GM19452 (cell line): Measurements from ENCODE around the gene ASB6.

ENCODE experiments used
- ATAC-seq: cut with Tn5 transposase; IDR thresholded peaks from one replicate; pipeline ENCODE4 v1.9.1; 2021; ENCODE audit not compliant: unreplicated experiment

The ASB6 gene, protein sequence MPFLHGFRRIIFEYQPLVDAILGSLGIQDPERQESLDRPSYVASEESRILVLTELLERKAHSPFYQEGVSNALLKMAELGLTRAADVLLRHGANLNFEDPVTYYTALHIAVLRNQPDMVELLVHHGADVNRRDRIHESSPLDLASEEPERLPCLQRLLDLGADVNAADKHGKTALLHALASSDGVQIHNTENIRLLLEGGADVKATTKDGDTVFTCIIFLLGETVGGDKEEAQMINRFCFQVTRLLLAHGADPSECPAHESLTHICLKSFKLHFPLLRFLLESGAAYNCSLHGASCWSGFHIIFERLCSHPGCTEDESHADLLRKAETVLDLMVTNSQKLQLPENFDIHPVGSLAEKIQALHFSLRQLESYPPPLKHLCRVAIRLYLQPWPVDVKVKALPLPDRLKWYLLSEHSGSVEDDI

DNA sequence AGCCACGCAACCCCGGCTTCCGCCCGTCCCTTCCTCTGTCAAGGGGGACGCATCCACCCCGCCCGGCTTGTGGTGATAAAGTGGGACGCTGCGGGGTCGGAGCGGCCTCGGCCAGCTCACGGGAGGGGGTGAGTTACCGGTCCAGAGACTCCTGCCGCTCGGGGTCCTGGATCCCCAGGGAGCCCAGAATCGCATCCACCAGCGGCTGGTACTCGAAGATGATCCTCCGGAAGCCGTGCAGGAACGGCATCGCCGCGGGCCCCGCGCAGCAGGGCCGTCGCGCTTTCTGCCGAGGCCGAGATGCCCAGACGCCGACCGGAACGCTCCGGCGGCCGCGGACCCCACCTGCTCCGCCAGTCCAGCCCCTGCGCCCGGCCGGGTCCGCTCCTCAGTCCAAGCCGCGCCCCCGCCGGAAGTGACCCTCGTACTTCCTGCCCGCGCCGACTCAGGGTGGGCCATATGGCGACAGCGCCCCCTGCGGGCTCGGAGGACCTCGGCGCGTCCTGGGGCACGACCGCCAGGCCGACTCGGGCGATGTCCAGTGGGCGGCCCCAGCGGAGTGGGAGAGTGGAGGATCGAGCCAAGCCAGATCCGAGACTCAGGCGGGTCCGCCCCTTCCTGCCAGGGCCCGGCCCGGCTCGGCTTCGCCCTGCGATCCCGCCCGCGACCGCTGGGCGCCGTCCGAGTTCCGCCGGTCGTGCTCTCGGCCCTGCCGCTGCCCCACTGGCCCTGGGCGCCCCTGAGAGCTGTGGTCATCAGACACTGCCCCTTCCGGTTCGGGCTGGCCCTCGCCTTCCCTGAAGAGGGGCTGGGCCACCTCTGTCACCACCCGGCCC, at the start of gene ASB6:
TSS of gene ASB6 (minus strand) at position 402 of the 836 bp plus-strand sequence. CDS start at position 250, 152 bp downstream.
- peak; percentile 83 for ATAC-seq

DNA sequence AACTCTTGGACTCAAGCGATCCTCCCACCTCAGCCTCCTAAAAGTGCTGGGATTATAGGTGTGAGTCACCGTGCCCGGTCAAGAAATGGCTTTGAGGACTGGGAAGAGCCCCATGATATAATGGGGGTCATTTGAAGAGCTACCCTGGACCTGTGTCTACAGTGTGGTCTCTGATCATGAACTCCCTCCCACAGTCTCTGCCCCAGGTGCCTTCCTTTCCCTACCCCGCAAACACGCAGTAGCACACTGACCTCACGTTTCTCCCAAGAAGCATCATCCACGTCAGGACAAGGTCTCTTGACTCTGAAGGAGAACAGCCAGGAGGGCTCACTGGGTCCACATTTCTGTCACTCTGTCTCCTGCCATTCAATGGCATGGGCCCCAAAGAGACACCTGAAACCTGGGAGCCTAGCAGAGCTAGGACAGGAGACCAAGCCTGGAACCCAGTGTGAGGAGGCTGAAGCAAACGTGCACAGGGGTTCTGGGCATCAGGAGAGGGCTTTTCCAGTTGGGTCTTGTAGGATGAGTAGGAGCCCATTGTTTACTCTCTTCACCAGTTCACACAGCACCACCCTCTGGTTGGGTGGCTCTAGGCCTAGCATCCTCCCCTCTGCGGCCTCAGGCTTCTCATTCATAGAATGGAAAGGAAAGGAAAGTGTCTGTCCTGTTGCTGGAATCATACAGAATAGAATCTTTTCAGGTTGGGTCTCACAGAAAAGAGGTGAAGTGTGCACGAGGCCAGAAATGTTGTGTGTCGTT, 46.5 kb upstream of the ASB6 start:
- no peak for ATAC-seq

DNA sequence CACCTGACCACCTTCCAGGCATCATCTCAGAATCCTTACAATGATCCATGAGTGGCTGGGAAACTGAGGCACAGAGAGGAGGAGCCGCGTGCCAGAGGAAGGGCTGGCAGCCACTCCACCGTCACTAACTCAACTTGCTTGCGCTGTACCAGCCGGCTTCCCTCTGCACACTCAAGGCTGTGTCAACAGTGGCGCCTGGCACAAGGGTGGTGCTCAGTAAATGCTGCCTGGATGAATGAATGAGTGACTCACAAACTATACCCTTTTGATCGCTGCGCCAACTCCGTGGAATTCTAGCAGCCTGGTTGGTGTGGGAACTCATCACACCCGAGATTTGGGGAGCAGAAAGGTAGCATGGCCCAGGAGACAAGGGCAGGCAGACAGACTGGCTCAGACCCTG, 45.4 kb upstream of the ASB6 start:
- ATAC-seq, result no peak

DNA sequence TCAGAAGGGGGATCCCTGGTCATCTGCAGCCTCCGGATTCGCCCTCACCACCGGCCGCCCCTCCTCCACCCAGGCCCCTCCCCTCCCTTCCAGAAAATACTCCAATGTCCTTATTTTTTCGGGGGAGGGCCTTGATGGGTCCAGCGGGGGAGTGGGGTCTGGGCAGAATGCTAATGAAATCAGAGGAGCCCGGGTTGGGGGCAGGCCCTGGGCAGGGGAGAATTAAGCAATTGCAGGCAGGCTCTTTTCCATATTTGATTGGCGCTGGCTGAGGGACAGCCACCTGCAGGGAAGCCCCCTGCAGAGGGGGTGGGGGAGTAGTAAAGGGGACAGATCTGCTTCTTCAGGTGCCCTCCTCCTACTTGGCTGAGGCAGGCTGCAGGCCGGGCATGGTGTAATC, 44.8 kb upstream of the ASB6 start:
- ATAC-seq, result no peak

DNA sequence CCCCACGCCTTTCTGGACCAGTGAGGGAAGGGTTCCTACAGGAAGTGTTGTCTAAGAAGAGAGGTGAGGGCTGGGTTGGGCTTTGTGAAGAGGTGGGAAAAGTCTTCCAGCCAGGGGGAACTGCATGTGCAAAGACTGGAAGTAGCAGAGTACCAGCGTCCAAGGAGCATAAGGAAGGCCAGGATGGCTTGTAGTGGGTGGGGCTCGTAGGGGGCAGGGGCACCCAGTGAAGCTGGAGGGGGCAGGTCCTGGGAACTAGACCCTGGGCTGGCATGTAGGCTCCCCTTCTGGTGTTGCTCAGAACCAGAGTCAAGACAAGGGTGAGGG, 43.9 kb upstream of the ASB6 start:
- no peak for ATAC-seq

DNA sequence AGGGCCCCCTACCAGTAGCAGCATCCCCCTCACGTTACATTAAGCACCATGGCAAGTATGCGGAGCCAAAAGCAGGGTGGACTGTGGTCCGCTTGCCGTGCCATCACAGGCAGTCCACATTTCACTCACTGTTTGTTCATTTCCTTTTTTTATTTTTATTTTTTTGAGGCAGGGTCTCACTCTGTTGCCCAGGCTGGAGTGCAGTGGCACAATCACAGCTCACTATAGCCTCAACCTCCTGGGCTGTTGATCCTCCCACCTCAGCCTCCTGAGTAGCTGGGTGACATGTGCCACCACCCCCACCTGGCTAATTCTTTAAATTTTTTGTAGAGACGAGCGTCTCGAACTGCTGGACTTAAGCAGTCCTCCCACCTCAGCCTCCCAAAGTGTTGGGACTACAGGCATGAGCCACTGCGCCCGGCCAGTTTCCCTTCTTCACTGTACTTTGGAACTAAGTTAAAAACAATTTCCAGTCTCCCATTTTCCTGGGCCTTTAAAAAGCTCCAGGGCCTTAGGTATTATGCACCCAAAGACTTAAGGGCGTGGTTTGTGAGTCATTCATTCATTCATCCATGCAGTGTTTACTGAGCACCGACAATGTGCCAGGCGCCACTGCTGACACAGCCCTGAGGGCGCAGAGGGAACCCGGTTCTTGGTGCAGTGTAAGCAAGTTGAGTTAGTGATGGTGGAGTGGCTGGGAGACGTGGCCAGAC, 43.4 kb upstream of the ASB6 start:
- ATAC-seq, result no peak

DNA sequence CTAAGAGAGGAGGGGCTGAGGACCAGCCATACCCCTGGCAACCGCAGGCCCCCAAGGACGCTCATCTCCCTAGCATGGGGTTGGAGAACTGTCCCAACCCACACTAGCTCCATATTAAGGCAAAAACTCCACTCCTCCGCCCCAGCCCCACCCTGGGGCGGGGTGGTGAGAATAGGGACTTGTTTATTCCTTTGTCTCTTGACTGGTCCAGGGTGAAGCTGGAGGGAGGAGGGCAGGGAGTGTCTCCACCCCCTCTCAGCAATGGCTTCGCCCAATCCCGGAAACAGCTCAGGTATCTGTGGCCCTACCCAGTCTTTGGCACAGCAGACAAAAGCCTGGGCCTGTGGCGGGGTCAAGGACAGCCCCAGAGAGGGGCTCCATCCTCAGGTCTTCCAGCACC, 40.4 kb upstream of the ASB6 start:
- no peak for ATAC-seq

DNA sequence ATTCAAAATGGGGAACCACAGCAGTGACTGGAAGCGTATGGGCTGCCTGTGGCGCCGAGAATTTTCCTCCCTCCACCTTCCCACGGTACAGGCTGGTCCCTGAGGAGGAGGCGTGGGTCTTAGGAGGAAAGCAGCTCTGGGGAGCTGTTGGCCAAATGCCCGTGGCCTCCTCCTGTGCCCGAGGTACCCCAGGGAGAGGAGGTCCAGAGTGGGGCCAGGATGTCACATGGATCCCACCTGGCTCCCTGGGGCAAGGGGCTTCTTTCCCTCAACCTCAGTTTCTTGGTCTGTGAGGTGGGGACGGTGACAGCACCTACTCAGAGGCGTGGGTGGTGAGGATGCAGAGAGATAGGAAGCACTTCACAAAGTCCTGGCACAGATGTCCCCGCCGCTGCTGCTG, 40.0 kb upstream of the ASB6 start:
- ATAC-seq, result no peak

DNA sequence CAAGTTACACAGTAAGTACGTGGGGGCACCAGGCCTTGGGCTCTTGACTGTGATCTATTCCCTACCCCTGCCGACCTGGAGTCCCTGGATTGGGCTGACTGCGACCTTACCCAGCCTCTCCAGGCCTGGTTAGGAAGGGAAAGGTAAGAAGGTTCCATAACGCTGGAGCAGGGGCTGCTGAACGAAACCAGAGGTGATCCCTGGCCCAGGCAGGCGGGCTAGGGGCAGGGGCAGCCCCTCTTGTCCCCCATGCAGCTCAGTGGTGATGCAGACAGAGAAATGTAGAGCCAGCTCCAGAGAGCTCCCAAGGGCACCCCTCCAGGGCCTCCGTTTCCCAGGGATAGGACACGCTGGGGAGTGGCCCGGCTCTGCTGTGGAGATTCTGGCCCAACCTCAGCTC, 37.6 kb upstream of the ASB6 start:
- ATAC-seq, result no peak

DNA sequence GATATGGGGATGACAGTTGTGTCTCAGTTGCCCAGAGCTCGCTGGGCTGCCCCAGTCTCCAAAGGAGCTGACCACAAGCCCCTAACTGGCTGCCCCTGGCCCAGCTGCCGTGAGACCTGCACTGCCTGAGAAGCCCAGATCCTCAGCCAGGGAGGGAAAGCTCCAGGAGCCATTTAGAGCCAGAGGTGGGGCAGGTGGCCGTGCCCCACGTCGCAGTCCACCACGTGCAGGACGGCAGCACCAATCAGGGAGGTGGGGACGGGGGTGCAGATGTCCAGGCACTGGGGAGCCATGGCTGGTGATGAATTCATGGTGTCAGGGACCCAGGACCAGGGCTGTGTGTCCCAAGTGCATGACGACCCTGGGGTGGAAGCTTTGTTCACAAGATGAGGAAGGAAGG, 36.9 kb upstream of the ASB6 start:
- no peak for ATAC-seq

DNA sequence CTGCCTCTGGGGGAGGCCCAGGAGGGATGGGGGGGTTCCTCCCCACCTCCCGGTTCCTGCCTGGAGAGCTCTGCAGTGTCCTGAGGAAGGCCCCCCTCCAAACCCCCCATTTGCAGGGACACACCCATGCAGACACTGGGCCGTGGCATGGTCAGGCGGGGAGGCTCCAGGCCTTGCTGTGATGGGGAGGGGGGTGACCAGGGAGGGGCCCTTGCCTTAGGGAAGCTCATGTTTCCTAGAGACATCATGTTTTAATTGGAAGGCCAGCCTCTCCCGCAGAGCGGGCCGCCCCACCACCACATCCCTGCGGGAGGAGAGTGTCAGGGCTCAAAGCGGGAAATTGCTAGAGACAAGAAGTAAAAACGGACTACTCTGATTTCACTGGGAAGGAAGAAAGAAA, 35.5 kb upstream of the ASB6 start:
- no peak for ATAC-seq

DNA sequence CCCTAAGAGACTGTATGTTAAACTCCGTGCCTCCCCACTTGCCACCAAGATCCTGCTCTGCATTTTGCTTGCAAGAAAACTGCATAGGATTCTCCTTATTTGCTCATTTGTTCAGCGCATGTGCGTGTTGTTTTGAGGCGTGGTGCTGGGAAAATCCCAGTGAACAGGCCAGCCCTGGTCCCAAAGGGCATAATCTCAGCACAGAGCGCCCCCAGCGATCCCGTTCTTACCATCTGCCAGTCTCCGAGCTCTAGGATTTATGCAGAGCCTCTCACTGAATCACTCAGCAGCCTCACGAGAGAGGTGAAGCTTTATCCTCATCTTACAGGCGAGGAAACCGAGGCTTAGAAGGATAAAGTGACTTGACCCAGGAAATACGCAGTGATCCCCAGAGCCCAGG, 35.0 kb upstream of the ASB6 start:
- ATAC-seq, result no peak

DNA sequence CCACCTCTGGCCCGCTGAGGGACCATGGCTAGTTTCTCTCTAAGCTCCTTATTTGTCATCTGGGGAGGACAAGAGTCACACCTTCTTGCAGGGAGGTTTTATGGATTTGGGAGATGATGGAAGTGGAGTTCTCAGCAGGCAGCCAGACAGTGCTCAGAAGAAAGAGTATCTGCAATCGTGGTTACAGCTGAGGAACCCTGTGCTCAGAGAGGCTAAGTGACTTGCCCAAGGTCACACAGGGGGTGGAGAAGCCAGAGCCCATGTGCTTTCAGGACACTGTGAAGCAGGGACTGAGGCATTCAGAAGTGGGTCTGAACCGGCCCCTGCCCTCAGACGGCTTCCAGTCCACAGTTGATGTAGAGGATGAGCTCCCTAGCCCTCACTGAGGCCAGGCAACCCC, 34.3 kb upstream of the ASB6 start:
- no peak for ATAC-seq

DNA sequence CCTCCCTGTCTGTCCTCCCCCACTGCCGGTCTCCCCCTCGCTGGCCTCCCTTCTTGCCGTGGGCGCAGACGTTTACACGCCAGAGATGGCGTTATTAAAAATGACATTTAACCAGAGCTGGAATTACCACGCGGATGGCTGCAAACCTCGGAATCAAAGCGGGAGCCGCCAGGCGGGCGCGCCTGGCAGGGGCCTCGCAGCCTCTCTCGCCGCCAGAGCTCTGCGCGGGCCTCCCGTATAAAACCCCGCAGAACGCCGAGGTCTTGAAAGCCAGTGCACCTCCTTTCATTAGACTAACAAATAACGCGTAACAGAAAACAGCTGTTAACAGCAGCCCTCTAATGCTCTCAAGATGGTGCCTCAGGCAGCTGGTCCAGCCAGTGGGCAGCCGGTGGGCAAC, 33.7 kb upstream of the ASB6 start:
- ATAC-seq, result no peak

DNA sequence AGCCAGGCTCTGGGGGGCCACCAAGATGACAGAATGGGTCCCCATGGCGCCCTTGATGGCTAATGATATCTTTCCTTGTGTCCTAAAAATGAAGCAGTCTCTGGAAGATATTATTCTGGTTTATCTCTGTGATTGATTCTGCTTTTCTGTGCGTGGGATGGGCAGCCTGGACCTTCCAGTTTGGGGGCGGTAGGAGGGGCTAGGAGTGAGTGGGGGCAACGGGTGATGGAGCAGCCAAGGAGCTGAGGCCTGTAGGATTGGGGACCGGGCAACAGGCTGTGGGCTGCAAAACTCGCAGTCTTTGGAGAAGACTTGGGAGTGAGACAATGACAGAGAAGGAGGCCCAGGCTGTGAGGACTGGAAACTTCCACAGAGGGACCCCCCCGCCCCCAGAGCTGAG, 32.3 kb upstream of the ASB6 start:
- no peak for ATAC-seq

DNA sequence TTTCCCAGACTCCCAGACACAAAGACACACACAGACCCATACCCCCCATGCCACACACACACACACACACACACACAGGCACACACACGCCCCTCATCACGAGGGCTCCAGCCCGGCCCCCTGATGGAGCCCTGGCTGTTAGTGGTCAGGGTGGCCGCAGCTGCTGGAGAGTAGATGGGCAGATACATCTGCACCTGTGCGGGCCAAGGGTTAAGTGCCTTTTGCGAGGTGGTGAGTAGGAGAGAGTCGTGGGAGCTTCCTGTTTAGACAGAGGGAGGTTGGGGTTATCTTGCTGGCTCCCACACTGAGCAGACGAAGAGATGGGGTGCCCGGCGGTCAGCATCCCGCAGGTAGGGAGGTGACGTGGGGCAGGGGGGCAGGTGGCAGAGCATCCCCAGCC, 31.7 kb upstream of the ASB6 start:
- ATAC-seq, result no peak

DNA sequence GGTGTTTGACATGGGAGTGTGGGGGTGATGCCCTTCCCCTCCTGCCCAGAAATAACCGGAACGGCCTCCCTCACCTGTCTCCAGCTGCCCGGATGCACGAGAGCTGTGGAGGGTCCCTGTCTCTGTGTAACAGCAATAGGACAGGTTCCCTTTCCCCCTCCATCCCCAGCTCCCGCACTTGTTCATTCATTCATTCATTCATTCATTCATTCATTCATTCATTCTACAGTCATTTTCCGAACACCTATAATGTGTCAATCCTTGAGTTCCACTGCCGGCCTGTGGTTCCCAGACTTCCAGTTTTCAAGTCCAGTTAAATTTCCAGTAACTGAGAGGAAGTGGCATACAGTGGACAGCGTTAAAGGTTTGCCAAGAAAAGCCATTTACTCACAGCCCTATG, 30.8 kb upstream of the ASB6 start:
- no peak for ATAC-seq

DNA sequence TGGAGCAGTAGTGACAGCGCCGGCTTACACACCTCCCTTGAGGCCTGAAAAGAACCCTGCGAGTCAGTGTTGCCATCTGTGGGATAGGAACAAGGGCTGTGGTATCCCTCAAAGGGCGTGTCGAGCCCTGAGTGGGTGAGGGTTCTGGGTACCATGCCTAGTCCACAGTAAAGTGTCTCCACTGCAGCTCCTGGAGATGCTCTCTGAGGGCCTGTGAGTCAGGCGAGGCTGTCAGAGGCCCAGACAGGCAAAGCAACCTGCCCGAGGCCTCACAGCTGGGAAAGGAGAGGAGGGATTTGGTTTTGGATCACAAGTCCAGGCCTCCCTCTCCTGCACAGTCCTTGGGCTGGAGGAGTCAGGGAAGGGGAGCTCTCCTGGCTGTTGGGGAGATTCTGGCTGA, 29.6 kb upstream of the ASB6 start:
- no peak for ATAC-seq

DNA sequence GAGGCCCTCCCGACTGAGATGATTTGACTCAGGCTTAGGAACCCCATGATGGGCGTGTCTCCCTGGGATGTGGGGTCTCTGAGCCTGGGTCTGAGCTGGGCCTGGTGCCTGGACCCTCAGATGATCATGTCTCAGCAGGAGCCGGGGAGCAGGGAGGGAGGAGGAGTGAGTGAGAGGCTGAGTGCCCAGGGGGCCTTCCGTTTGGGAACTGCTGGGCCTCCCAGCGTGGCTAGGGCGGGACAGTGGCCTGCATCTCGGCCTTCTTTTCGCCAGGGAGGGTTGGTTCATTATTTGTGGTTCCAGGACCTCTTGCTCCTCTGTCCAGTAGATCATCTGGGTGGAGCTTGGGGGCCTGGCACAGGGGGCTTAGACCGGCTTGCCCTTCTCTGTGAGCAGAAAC, 29.1 kb upstream of the ASB6 start:
- no peak for ATAC-seq

DNA sequence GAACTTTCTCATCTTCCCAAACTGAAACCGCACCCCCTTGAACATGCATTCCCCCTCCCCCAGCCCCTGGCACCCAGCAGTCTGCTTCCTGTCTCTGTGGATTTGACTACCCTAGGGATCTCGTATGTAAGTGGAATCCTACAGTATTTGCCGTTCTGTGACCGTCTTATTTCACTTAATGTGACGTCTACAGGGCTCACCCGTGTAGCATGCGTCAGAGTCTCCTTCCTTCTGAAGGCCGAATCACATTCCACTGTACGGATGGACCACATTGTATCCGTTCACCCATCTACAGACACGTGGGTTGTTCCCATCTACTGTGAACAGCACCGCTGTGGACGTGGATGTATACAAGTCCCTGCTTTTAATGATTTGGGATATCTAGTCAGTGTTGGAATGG, 28.0 kb upstream of the ASB6 start:
- ATAC-seq, result no peak

DNA sequence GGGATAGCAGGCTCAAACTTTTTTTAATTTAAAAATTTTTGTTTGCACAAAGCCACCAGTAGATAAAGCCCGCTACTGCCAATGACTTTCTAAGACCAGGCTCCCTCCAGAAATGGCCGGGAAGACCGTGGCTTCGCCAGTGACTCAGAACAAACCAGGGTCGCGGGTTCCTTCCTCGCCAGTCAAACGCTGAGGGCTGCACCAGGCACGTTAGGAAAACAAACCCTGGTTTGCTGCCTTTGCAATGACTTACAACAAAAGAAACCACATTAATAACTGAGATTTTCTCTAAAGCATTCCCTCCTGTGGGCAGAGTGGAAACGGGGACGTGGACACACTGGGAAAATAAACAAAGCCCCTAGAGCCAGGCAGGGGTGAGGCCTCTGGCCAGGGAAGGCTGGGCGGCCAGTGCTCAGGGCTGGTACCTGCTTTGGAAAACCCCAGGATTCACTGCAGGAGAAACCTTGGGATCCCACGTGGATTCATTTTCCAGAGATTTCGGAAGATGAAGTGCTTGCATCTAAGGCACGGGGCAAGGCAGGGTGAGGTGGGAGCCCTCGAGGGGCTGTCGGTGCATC, 27.3 kb upstream of the ASB6 start:
- ATAC-seq, result no peak
